HEK293 (cell line): ENCODE measurements around the gene COX10.

Experiments used
- CTCF ChIA-PET: fragments of 350-600 bp; formaldehyde crosslinking; extraction: SDS; loops from one replicate; lab custom pipeline; 2021; ENCODE audit warnings: antibody characterized with exemption; lab: Yijun Ruan, JAX
- POLR2A ChIA-PET: fragments of 300-600 bp; formaldehyde crosslinking; extraction: SDS; loops from one replicate; lab custom pipeline; 2020; ENCODE audit warnings: antibody characterized with exemption, inconsistent platforms; lab: Yijun Ruan, JAX
- H3K27ac ChIP-seq: fragments of 200-500 bp; sonication (Bioruptor generic); 2 replicates; pipeline ENCODE4 v1.5.1; 2014; ENCODE audit warnings: low read depth, low read length, control low read depth, inconsistent platforms; ENCODE audit errors: extremely low read depth
- H3K36me3 ChIP-seq, 2 experiments: fragments of 200-500 bp in 1 of 2; sonication (Bioruptor generic) in 1 of 2; 1 replicate in 1 of 2; 2 replicates in 1 of 2; pipeline ENCODE4 v1.5.1; 2014 to 2017; ENCODE audit warnings: inconsistent platforms in 2 of 2, low read length in 2 of 2; ENCODE audit not compliant: control insufficient read depth in 2 of 2, insufficient read depth in 1 of 2
- H3K4me1 ChIP-seq: fragments of 200-500 bp; sonication (Bioruptor generic); 2 replicates; pipeline ENCODE4 v1.5.1; 2014; ENCODE audit warnings: mild to moderate bottlenecking, low read length, inconsistent platforms; ENCODE audit not compliant: control insufficient read depth, insufficient read depth
- H3K4me3 ChIP-seq: 2 replicates; pipeline ENCODE4 v1.5.1; 2011; ENCODE audit warnings: low read depth, mild to moderate bottlenecking, control low read depth, low read length, moderate library complexity
- H3K9me3 ChIP-seq: fragments of 200-500 bp; sonication (Bioruptor generic); 2 replicates; pipeline ENCODE4 v1.5.1; 2014; ENCODE audit warnings: low read depth, low read length, inconsistent platforms; ENCODE audit not compliant: control insufficient read depth, insufficient read depth
- AEBP2 ChIP-seq: fragments of 450-650 bp; formaldehyde crosslinking; IDR thresholded peaks from 2 replicates; pipeline ENCODE4 v1.5.1; 2016; ENCODE audit warnings: missing biosample characterization, missing genetic modification characterization, borderline replicate concordance
- MYNN ChIP-seq: fragments of 450-650 bp; formaldehyde crosslinking; IDR thresholded peaks from 2 replicates; pipeline ENCODE4 v1.5.1; 2016; ENCODE audit warnings: missing biosample characterization, missing genetic modification characterization, borderline replicate concordance
- MZF1 ChIP-seq: fragments of 450-650 bp; formaldehyde crosslinking; IDR thresholded peaks from 2 replicates; pipeline ENCODE4 v1.5.1; 2017; ENCODE audit warnings: missing biosample characterization, missing genetic modification characterization, borderline replicate concordance
- PBX3 ChIP-seq: sonication (generic); formaldehyde crosslinking; IDR thresholded peaks from 2 replicates; pipeline ENCODE4 v1.8.1; 2022; ENCODE audit warnings: mild to moderate bottlenecking, moderate library complexity, missing genetic modification reagents
- PRDM4 ChIP-seq: fragments of 450-650 bp; formaldehyde crosslinking; IDR thresholded peaks from 2 replicates; pipeline ENCODE4 v1.5.1; 2017; ENCODE audit warnings: missing biosample characterization, missing genetic modification characterization
- RBAK ChIP-seq: fragments of 450-650 bp; formaldehyde crosslinking; IDR thresholded peaks from 2 replicates; pipeline ENCODE4 v1.5.1; 2016; ENCODE audit warnings: missing biosample characterization, missing genetic modification characterization
- TRIM28 ChIP-seq: IDR thresholded peaks from 2 replicates; pipeline ENCODE4 v1.6.1; 2011; ENCODE audit warnings: low read length, control low read depth, borderline replicate concordance
- ZBTB48 ChIP-seq: fragments of 450-650 bp; formaldehyde crosslinking; IDR thresholded peaks from 2 replicates; pipeline ENCODE4 v1.5.1; 2016; ENCODE audit warnings: missing biosample characterization, missing genetic modification characterization
- ZBTB7A ChIP-seq: fragments of 450-650 bp; formaldehyde crosslinking; IDR thresholded peaks from 2 replicates; pipeline ENCODE4 v1.5.1; 2016; ENCODE audit warnings: low read depth, missing biosample characterization, missing genetic modification characterization
- ZFHX2 ChIP-seq: fragments of 450-650 bp; formaldehyde crosslinking; conservative IDR thresholded peaks from 2 replicates; pipeline ENCODE4 v1.5.1; 2016; ENCODE audit warnings: missing biosample characterization, missing genetic modification characterization
- ZNF114 ChIP-seq: fragments of 450-650 bp; formaldehyde crosslinking; IDR thresholded peaks from 2 replicates; pipeline ENCODE4 v1.5.0; 2017; ENCODE audit warnings: missing biosample characterization, missing genetic modification characterization
- ZNF132 ChIP-seq: fragments of 450-650 bp; formaldehyde crosslinking; IDR thresholded peaks from 2 replicates; pipeline ENCODE4 v1.5.1; 2017; ENCODE audit warnings: missing biosample characterization, missing genetic modification characterization, borderline replicate concordance
- ZNF155 ChIP-seq: fragments of 450-650 bp; formaldehyde crosslinking; IDR thresholded peaks from 2 replicates; pipeline ENCODE4 v1.5.1; 2016; ENCODE audit warnings: missing biosample characterization, missing genetic modification characterization
- ZNF23 ChIP-seq: fragments of 450-650 bp; formaldehyde crosslinking; IDR thresholded peaks from 2 replicates; pipeline ENCODE4 v1.5.1; 2016; ENCODE audit warnings: missing biosample characterization, missing genetic modification characterization, borderline replicate concordance
- ZNF274 ChIP-seq, 2 experiments: fragments of 200-500 bp in 1 of 2; fragments of 450-650 bp in 1 of 2; sonication (Bioruptor generic) in 1 of 2; formaldehyde crosslinking in 1 of 2; IDR thresholded peaks; 2 replicates each; pipeline versions ENCODE4 v1.5.1 to v1.6.1; 2014 to 2016; ENCODE audit warnings: borderline replicate concordance in 1 of 2, inconsistent platforms in 1 of 2, low read length in 1 of 2, missing biosample characterization in 1 of 2, missing genetic modification characterization in 1 of 2
- ZNF292 ChIP-seq: fragments of 450-650 bp; formaldehyde crosslinking; IDR thresholded peaks from 2 replicates; pipeline ENCODE4 v1.5.1; 2016; ENCODE audit warnings: low read depth, missing biosample characterization, missing genetic modification characterization, borderline replicate concordance
- ZNF324 ChIP-seq: fragments of 450-650 bp; formaldehyde crosslinking; IDR thresholded peaks from 2 replicates; pipeline ENCODE4 v1.5.1; 2016; ENCODE audit warnings: missing biosample characterization, missing genetic modification characterization
- ZNF341 ChIP-seq: fragments of 450-650 bp; formaldehyde crosslinking; IDR thresholded peaks from 2 replicates; pipeline ENCODE4; 2016; ENCODE audit warnings: low read depth, missing biosample characterization, missing genetic modification characterization
- ZNF350 ChIP-seq: fragments of 450-650 bp; formaldehyde crosslinking; IDR thresholded peaks from 2 replicates; pipeline ENCODE4 v1.5.0; 2017; ENCODE audit warnings: missing biosample characterization, mild to moderate bottlenecking, missing genetic modification characterization
- ZNF362 ChIP-seq: fragments of 450-650 bp; formaldehyde crosslinking; IDR thresholded peaks from 2 replicates; pipeline ENCODE4 v1.5.1; 2016; ENCODE audit warnings: missing biosample characterization, missing genetic modification characterization
- ZNF473 ChIP-seq: fragments of 450-650 bp; formaldehyde crosslinking; IDR thresholded peaks from 2 replicates; pipeline ENCODE4 v1.5.1; 2017; ENCODE audit warnings: missing biosample characterization, missing genetic modification characterization
- ZNF501 ChIP-seq: fragments of 450-650 bp; formaldehyde crosslinking; IDR thresholded peaks from 2 replicates; pipeline ENCODE4 v1.5.1; 2016; ENCODE audit warnings: missing biosample characterization, missing genetic modification characterization
- ZNF521 ChIP-seq: fragments of 450-650 bp; formaldehyde crosslinking; IDR thresholded peaks from 2 replicates; pipeline ENCODE4 v1.5.1; 2017; ENCODE audit warnings: missing biosample characterization, mild to moderate bottlenecking, missing genetic modification characterization
- ZNF660 ChIP-seq: fragments of 450-650 bp; IDR thresholded peaks from 2 replicates; pipeline ENCODE4 v1.5.1; 2018; ENCODE audit warnings: missing biosample characterization, mild to moderate bottlenecking, missing genetic modification characterization
- ZNF701 ChIP-seq: fragments of 450-650 bp; formaldehyde crosslinking; IDR thresholded peaks from 2 replicates; pipeline ENCODE4 v1.5.1; 2016; ENCODE audit warnings: missing biosample characterization, missing genetic modification characterization
- ZNF791 ChIP-seq: fragments of 450-650 bp; formaldehyde crosslinking; IDR thresholded peaks from 2 replicates; pipeline ENCODE4 v1.5.1; 2016; ENCODE audit warnings: missing biosample characterization, missing genetic modification characterization
- ZSCAN18 ChIP-seq: fragments of 450-650 bp; formaldehyde crosslinking; IDR thresholded peaks from 2 replicates; pipeline ENCODE4 v1.5.1; 2016; ENCODE audit warnings: missing biosample characterization, missing genetic modification characterization
- ZSCAN23 ChIP-seq: fragments of 450-650 bp; formaldehyde crosslinking; IDR thresholded peaks from 2 replicates; pipeline ENCODE4 v1.5.1; 2016; ENCODE audit warnings: missing biosample characterization, missing genetic modification characterization

COX10 gene

GRCh38 chr17:14214271-14214670, 145.0 kb downstream of the COX10 start (continued):
- TF ChIP-seq ZNF274 (IDR thresholded peaks at IDR 0.05; ENCODE audit: low read length), result no peak
- TF ChIP-seq ZNF274 (tag by site-specific recombination; IDR thresholded peaks at IDR 0.05; ENCODE audit: borderline replicate concordance), result no peak
- TF ChIP-seq ZNF473, result no peak
- no peak for TF ChIP-seq ZNF132 (tag by site-specific recombination)
- TF ChIP-seq ZNF362 (tag by site-specific recombination), result no peak
- TF ChIP-seq RBAK (tag by site-specific recombination), result no peak
- TF ChIP-seq MZF1 (tag by site-specific recombination), result no peak
- TF ChIP-seq ZNF23 (tag by site-specific recombination), result no peak
- TF ChIP-seq ZSCAN23, result no peak
- TF ChIP-seq ZFHX2 (tag by site-specific recombination), result no peak
- no peak for TF ChIP-seq ZNF660 (tag by site-specific recombination)
- TF ChIP-seq MYNN (tag by site-specific recombination), result no peak
- TF ChIP-seq ZNF114, result no peak
- TF ChIP-seq, all 188 proteins: peak for 0

- Histone ChIP-seq H3K9me3 (no peaks in the 10 kb centered on the region), H3K4me3 (no peak overlapping the region), H3K27ac (no peak overlapping the region), H3K4me1 (no peaks in the 10 kb centered on the region; the same call in 1 of the 2 replicates), H3K36me3 (no peaks in the 10 kb centered on the region)
- POLR2A ChIA-PET, result no interaction called here
- CTCF ChIA-PET, result interaction anchor here (0.6 to 1.5 kb wide), 2 partner anchors 20 to 624 kb away, joined by 3 read pairs; no protein-coding TSS in a partner anchor
- TF ChIP-seq ZNF324 (no peak), ZNF350 (tag by site-specific recombination) (no peak), ZNF701 (tag by site-specific recombination) (no peak), ZNF501 (no peak), PRDM4 (tag by site-specific recombination) (no peak), ZBTB7A (tag by site-specific recombination) (no peak), ZSCAN18 (tag by site-specific recombination) (no peak), AEBP2 (no peak), ZNF155 (no peak), TRIM28 (no peak), PBX3 (no peak), ZNF292 (tag by site-specific recombination) (no peak), ZNF791 (tag by site-specific recombination) (no peak), ZNF521 (tag by site-specific recombination) (no peak), ZBTB48 (tag by site-specific recombination) (no peak), ZNF341 (tag by site-specific recombination) (no peak)
Observed at GRCh38 chr17:14222611-14223010, 153.3 kb downstream of the COX10 start.
